ENCODE data around the gene MEPCE.
"Not testable (repeated sequence)": the region's sequence is repeated elsewhere in the genome, so short reads cannot be mapped to it uniquely, and the experiment has no call there.

The MEPCE gene, protein sequence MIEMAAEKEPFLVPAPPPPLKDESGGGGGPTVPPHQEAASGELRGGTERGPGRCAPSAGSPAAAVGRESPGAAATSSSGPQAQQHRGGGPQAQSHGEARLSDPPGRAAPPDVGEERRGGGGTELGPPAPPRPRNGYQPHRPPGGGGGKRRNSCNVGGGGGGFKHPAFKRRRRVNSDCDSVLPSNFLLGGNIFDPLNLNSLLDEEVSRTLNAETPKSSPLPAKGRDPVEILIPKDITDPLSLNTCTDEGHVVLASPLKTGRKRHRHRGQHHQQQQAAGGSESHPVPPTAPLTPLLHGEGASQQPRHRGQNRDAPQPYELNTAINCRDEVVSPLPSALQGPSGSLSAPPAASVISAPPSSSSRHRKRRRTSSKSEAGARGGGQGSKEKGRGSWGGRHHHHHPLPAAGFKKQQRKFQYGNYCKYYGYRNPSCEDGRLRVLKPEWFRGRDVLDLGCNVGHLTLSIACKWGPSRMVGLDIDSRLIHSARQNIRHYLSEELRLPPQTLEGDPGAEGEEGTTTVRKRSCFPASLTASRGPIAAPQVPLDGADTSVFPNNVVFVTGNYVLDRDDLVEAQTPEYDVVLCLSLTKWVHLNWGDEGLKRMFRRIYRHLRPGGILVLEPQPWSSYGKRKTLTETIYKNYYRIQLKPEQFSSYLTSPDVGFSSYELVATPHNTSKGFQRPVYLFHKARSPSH

DNA sequence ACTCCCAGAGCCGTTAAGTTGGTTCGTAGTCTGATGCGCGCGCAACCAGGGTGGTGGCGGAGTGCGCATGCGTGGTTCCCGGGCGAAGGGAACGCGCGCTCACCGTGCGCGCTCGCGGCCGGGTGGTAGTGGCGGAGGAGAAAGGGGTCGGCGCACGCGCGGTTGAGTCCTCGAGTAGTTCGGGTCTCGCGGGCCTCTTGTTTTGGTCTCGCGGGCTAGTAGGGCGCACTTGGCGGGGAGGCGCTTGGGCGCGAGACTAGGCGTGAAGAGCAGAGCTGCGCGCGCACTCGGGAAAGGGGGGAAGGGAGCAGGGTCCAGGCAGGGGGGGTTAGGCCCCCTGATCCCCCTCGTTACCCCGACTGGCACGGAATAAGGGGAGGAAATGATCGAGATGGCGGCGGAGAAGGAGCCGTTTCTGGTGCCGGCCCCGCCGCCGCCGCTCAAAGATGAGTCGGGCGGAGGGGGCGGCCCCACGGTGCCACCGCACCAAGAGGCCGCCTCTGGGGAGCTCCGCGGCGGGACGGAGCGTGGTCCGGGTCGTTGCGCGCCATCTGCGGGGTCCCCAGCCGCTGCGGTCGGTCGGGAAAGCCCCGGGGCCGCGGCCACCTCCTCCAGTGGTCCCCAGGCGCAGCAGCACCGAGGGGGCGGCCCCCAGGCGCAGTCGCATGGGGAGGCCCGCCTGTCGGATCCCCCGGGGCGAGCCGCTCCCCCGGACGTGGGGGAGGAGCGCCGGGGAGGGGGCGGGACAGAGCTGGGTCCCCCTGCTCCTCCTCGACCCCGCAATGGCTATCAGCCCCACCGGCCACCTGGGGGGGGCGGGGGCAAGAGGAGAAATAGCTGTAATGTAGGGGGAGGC, at the start of gene MEPCE:
TSS of gene MEPCE (plus strand) at position 195 of the 856 bp plus-strand sequence. CDS start at position 383, 188 bp downstream.
- peak; percentile 90 to 98 (median 95) for DNase-seq (ENCODE audit: low read depth in 3 of 3, low spot score in 1 of 3)

DNA sequence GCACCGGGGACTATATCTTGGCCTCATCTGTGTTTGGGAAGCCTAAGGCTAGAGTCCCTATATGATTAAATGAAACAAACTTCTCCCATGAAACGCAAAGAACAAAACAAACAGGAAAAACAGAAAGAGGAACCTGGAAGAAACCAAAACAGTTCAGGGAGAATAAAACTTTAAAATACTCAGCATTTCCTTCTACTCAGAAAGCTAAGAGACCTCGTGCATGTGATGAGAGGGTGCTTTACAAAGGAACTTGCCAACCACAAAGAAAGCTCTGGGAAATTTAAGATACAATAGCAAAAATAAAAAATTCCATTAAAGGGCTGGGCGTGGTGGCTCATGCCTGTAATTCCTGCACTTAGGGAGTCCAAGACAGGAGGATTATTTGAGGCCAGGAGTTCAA, 49.4 kb upstream of the MEPCE start:
- DNase-seq (ENCODE audit: low read depth in 3 of 3, low spot score in 1 of 3), result no peak

DNA sequence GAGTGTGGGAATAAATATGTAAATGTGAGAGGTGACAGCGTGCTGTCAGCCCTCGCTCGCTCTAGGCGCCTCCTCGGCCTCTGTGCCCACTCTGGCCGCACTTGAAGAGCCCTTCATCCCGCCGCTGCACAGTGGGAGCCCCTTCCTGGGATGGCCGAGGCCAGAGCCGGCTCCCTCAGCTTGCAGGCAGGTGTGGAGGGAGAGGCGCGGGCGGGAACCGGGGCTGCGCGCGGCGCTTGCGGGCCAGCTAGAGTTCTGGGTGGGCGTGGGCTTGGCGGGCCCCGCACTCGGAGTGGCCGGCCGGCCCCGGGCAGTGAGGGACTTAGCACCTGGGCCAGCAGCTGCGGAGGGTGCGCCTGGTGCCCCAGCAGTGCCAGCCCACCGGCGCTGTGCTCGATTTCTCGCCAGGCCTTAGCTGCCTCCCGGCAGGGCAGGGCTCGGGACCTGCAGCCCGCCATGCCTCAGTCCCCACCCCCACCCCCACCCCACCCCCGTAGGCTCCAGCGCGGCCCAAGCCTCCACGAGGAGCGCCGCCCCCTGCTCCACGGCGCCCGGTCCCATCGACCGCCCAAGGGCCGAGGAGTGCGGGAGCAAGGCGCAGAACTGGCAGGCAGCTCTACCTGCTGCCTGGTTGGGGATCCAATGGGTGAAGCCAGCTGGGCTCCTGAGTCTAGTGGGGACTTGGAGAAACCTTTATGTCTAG, 47.9 kb upstream of the MEPCE start:
- DNase-seq (ENCODE audit: low read depth in 3 of 3, low spot score in 1 of 3), result not testable (repeated sequence)

DNA sequence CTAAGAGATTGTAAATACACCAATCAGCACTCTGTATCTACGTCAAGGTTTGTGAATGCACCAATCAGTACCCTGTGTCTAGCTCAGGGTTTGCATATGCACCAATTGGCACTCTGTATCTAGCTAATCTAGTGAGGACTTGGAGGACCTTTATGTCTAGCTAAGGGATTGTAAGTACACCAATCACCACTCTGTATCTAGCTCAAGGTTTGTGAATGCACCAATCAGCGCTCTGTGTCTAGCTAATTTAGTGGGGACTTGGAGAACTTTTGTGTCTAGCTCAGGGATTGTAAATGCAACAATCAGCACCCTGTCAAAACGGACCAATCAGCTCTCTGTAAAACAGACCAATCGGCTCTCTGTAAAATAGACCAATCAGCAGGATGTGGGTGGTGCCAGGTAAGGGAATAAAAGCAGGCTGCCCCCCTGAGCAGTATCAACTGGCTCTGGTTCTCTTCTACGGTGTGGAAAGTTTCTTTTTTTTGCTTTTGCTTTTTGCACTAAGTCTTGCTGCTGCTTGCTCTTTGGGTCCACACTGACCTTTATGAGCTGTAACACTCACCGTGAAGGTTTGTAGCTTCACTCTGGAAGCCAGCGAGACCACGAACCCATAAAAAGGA, 47.3 kb upstream of the MEPCE start:
- DNase-seq (ENCODE audit: low read depth in 3 of 3, low spot score in 1 of 3), result not testable (repeated sequence)

DNA sequence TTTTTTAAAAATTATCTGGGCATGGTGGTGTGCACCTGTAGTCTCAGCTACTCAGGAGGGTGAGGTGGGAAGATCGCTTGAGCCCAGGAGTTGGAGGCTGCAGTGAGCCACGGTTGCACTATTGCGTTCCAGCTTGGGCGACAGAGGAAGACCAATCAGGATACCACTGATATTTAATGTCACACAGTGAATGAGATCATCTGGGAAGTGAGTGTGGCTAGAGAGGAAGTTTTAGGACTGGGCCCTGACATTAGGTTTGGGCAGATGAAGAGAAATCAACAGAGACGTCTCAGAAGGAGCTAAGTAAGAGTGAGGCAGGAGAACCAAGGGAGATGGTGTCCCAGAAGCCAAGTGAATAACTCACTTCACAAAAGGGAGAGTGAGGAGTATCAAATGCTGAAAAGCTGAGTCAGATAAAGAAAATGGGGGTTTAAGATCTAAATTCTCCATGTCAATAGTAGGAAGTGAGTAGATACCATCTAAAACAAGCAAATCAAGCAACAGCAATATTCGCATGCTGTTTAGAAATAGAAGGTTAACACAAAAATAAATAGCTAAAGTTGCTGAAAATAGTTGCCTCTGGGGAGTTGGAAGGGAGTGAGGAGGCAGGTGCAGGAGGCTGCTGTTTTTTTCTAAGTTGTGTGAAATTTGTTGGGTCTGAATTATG, 44.9 kb upstream of the MEPCE start:
- no peak for DNase-seq (ENCODE audit: low read depth in 3 of 3, low spot score in 1 of 3)

DNA sequence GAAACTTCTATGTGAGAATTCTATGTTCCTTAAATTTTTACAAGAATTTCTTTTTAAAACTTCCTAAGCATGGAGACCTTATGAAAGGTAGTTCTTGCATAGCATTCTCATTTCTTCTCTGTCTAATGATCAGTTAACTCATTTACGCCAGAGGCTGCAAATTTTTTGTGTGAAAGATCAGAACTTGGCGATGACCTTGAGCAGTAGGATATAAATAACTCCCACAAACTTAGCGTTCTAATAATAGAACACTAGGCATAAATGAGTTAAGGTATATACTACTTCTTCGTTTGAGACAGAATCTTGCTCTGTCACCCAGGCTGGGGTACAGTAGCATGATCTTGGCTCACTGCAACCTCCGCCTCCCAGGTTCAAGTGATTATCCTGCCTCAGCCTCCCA, 42.7 kb upstream of the MEPCE start:
- DNase-seq (ENCODE audit: low read depth in 3 of 3, low spot score in 1 of 3), result no peak

DNA sequence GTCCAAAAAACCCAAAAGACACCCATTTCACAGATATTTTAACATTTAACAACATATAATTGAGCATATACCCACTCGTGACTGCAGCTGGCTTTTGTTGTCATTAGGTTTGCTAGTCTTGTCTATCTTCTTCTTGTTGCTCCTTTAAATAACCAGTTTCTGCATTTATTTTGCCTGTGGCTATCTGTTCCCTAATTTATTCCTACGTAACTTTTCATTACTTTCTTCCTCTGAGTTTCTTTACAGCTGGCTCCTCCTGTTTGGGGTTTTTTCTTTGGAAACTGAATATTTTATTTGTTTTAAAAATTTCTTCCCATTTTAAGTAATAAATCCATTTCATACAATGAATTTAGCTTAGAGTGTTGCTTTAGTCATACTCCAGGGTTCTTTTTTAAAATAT, 41.9 kb upstream of the MEPCE start:
- no peak for DNase-seq (ENCODE audit: low read depth in 3 of 3, low spot score in 1 of 3)

DNA sequence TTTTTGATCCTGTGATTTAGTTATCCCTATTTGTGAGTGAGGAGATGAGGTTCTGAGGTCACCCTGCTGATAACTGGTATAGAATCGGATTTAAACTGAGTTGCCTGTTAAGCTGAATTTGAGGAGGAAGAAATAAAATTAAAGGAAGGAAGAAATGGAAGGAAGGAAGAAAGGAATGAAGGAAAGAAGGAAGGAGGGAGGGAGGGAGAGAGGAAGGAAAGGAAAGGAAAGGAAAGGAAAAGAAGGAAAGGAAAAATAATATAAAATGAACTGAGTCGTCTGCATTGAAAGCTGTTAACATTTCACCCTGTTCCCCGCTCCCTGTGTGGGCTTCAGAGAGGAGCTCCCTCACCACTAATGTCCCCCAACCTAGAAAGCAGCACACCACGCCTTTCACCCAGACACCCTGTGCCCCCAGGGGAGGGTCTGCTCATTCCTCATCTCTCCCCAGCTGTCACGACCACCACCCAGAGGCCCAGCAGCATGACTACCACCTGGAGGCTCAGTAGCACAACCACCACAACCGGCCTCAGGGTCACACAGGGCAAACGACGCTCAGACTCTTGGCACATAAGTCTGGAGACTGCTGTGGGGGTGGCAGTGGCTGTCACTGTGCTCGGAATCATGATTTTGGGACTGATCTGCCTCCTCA, 40.1 kb upstream of the MEPCE start:
- DNase-seq (ENCODE audit: low read depth in 3 of 3, low spot score in 1 of 3), result no peak

DNA sequence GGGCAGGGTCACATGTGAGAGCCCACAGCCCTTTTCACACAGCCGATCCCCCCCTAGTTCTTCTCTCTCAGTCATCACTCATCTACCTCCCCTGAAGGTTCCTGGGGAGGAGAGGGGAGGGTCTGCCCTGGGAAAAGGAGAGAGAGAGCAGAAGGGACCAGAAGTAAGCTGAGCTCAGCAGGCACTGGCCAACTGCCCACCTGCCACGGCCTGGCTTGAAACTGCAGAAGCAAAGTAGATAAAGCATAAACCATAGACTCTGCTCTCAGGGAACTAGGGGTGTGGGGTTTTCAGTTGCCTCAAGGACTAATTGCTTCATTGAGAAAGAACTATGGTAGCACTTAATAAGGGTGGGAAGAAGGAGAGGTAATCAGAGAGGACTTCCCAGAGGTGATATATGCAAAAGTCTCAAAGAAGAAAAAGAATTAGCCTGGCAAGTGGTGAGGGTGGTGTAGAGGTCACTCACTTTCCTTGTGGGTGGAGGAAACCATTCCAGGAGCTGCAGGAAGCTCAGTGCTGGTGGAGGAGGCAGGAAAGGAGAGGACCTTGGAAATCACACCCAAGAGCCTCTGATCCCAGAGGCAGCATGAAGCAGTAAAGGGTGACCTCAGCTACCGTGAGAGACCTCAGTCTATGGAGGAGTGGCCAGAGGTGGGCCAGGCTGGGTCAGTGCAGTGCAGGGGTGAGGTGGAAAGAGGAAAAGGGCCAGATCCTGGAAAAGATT, 39.2 kb upstream of the MEPCE start:
- DNase-seq (ENCODE audit: low read depth in 3 of 3, low spot score in 1 of 3), result no peak

DNA sequence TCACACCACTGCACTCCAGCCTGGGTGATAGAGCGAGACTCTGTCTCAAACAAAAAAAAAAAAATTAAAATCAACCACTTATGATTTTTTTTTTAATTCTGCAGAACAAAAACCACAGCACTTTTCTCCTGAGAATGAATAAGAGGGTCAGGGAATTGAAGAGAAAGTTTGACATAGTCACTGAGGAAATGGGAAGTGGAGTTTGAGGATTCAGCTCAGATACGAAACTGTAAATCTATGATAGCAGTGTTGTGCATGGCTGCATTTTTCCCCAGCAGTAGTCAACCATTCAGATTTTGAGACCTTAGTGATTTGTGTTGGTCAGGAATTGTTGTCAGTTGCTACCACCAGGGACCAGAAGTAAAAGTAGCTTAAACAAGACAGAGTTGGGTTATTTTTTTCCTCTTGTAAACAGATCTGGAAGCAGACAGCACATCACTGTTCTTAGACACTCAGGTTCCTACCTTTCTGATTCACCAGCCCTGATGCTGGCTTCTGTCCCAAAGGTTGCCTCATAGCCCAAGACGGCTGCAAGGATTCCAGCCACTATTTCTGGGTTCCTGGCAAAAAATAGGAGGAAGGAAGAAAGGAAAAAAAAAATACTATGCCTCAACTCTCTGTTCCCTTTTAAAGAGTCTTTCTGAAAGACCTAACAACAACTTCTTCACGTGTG, 36.3 kb upstream of the MEPCE start:
- no peak for DNase-seq (ENCODE audit: low read depth in 3 of 3, low spot score in 1 of 3)

DNA sequence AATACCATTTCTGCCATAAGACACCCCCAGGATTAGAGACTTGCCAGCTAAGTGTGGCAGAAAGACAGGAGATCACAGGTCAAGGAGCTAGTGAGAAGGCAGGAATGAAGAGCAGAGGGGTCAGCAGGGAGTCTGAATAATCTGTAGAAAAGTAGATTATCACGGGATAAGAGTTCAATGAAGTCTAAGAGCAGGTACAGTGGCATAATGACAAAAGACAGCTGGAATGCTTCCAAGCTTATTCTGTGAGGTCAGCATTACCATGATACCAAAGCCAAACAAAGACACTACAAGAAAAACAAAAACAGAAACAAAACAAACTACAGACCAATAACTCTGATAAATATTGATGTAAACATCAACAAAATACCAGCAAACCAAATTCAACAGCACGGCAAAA, 35.6 kb upstream of the MEPCE start:
- no peak for DNase-seq (ENCODE audit: low read depth in 3 of 3, low spot score in 1 of 3)

DNA sequence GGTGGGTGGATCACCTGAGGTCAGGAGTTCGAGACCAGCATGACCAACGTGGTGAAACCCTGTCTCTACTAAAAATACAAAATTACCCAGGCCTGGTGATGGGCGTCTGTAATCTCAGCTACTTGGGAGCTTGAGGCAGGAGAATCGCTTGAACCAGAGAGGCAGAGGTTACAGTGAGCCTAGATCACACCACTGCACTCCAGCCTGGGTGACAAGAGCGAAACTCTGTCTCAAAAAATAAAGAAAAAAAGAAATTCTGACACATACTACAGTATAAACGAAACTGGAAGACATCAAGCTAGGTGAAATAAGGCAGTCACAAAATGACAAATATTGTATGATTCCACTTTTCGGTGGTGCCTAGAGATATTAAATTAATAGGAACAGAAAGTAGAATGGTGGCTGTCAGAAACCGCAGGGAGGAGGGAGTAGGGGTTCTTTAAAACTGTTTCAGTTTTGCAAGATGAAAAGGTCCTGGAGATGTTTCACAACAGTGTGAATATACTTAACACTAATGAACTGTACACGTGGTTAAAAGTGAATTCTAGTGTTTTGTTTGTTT, 33.1 kb upstream of the MEPCE start:
- no peak for DNase-seq (ENCODE audit: low read depth in 3 of 3, low spot score in 1 of 3)

DNA sequence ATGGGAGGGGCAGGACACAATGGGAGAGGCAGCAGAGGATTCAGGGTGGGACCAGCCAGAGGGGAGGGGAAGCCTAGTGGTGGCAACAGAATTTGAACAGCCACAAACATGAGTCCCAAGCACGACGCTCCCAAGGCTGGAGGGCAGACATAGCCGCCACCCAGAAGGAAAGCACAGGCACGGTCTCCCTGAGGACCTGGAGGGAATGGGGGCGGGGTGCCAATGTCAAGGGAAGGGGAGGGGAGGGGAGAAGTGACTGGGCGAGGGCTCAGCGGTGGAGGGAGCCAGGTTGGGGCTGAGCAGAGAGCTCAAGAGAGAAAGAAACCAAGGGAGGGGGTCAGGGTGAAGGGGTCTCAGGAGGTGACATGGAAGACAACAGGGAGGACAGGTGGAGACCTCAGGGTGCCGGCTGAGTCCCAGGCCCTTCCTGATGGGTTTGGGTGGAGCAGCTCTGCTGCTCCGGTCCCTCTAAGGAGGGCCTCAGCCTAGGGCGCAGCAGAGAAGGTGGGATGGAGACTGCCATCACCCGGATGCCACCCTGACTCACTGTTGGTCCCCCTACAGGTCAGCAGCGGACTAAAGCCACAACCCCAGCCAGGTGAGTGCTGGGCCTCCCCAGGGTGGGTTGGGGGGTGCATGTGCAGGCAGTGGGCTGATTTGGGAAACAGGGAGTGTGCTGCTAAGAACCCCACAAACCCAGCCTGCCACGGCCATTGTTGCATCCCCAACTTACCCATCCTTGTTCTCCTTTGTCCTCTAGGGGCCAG, 32.1 kb upstream of the MEPCE start:
- DNase-seq (ENCODE audit: low read depth in 3 of 3, low spot score in 1 of 3), result no peak

DNA sequence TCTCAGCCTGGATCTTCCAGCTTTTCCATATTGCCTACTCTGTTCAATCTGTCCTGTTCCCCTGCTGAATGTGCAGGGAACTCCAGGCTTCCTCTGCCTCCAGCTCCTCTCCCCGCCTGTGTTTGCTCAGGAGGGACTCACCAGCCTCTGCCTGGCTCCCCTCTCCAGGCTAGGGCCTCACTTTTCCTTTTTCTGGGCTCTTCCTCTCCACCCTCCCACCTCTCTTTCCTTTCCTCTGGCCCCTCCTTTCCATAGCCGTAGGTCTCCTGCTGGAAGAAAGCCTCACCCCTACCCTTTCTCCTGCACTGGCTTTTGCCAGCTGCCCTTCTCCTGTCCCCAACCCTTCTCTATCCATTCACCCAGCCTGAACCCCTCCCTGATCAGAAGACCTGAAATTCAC, 31.4 kb upstream of the MEPCE start:
- no peak for DNase-seq (ENCODE audit: low read depth in 3 of 3, low spot score in 1 of 3)

DNA sequence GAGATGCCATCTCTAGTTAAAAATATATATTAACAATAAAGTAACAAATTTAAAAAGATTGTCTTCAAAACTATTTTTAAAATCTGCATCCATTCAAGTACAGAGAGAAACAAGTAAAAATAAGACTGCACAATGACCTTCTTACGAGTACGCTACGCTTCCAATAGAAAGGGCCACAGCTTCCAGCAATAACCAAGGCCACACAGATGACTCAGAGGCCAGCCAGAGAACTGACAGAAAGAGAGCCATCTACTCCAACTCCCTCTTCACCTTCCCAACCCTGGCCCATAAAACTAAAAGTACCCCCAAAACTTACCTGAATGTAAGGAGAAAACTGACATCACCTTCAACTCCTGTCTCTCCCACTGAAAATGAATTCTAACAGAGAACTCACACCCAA, 29.6 kb upstream of the MEPCE start:
- no peak for DNase-seq (ENCODE audit: low read depth in 3 of 3, low spot score in 1 of 3)

DNA sequence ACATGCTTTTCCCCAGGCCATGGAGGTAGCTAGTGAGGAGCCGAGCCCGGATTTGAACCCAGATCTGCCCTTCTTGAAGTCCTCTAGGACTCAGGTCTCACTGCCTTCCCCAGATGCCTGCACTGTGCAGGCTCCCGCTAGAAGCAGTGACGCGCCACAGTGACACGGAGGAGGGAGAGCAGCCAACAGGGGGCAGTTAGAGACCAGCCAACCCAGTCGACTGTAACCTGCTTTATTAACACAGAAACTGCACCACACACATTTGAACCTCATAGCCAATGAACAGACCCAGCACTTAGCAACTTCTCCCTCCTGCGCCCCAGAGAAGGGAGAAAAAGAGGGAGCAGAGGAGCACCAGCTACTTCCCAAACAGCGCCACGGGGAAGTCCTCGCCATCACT, 29.0 kb upstream of the MEPCE start:
- no peak for DNase-seq (ENCODE audit: low read depth in 3 of 3, low spot score in 1 of 3)

DNA sequence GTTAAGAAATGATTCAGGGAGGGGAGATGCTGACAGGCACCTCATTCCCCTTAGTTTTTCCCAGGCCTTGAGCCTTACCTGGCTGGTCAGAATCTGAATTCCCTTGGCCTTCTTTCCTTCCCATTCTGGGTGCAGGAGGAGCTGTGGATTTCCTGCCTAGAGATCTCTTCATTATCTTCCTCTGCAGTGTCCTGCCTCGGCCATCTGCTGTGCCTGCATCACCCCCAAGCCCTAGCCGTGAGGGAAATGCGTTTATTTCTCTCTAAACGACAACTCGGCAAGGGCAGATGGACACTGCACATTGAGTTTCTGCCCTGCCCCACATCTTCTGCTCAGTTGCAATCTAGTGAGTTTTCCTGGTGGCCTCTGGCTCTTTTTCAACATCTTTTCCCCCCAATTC, 27.8 kb upstream of the MEPCE start:
- DNase-seq (ENCODE audit: low read depth in 3 of 3, low spot score in 1 of 3), result no peak

Data from stimulated activated CD4-positive, alpha-beta T cell treated with anti-CD3 and anti-CD28 coated beads, TNF-alpha, amount 100 ng/mL, for 1 hour (primary cell).